ENCODE data around the gene ACACA.

The ACACA gene

GRCh38 chr17:37284191-37284590, 122.4 kb downstream of the ACACA start:
- DNase-seq: no peak

- no peak for DNase-seq
Observed at GRCh38 chr17:37283414-37283961, 123.1 kb downstream of the ACACA start.

- DNase-seq: no peak
Observed at GRCh38 chr17:37280841-37281240, 125.8 kb downstream of the ACACA start.

- no peak for DNase-seq
Observed at GRCh38 chr17:37278247-37278894, 128.3 kb downstream of the ACACA start.

- DNase-seq: no peak
Observed at GRCh38 chr17:37276475-37276874, 130.2 kb downstream of the ACACA start.

GRCh38 chr17:37274461-37274860, 132.2 kb downstream of the ACACA start:
- DNase-seq: no peak

GRCh38 chr17:37273409-37274051, 133.1 kb downstream of the ACACA start:
- DNase-seq: no peak

- DNase-seq: no peak
Observed at GRCh38 chr17:37265446-37266173, 141.0 kb downstream of the ACACA start.

GRCh38 chr17:37261286-37261685, 145.3 kb downstream of the ACACA start:
- DNase-seq: no peak

- no peak for DNase-seq
Observed at GRCh38 chr17:37259030-37259735, 147.5 kb downstream of the ACACA start.

GRCh38 chr17:37256627-37257026, 150.0 kb downstream of the ACACA start:
- DNase-seq: no peak

- DNase-seq: no peak
Observed at GRCh38 chr17:37255432-37255831, 151.2 kb downstream of the ACACA start.

GRCh38 chr17:37247825-37248224, 158.8 kb downstream of the ACACA start:
- no peak for DNase-seq

- DNase-seq: no peak
Observed at GRCh38 chr17:37246085-37246484, 160.6 kb downstream of the ACACA start.

GRCh38 chr17:37240381-37240780, 166.3 kb downstream of the ACACA start:
- no peak for DNase-seq

GRCh38 chr17:37239690-37240334, 166.8 kb downstream of the ACACA start:
- no peak for DNase-seq

- no peak for DNase-seq
Observed at GRCh38 chr17:37234106-37234505, 172.5 kb downstream of the ACACA start.

- DNase-seq: no peak
Observed at GRCh38 chr17:37233036-37233435, 173.6 kb downstream of the ACACA start.

GRCh38 chr17:37231887-37232286, 174.7 kb downstream of the ACACA start:
- no peak for DNase-seq

- no peak for DNase-seq
Observed at GRCh38 chr17:37230633-37231032, 176.0 kb downstream of the ACACA start.

- DNase-seq: no peak
Observed at GRCh38 chr17:37225465-37225864, 181.2 kb downstream of the ACACA start.

GRCh38 chr17:37221865-37222264, 184.8 kb downstream of the ACACA start:
- DNase-seq: no peak

- peak; percentile 10 for DNase-seq
Observed at GRCh38 chr17:37220607-37220953, 186.1 kb downstream of the ACACA start.

Data from CD4-positive, alpha-beta T cell treated with Interleukin-6 for 4 hours (primary cell).